ENCODE results near the gene DNAAF3.

Gene DNAAF3

DNA sequence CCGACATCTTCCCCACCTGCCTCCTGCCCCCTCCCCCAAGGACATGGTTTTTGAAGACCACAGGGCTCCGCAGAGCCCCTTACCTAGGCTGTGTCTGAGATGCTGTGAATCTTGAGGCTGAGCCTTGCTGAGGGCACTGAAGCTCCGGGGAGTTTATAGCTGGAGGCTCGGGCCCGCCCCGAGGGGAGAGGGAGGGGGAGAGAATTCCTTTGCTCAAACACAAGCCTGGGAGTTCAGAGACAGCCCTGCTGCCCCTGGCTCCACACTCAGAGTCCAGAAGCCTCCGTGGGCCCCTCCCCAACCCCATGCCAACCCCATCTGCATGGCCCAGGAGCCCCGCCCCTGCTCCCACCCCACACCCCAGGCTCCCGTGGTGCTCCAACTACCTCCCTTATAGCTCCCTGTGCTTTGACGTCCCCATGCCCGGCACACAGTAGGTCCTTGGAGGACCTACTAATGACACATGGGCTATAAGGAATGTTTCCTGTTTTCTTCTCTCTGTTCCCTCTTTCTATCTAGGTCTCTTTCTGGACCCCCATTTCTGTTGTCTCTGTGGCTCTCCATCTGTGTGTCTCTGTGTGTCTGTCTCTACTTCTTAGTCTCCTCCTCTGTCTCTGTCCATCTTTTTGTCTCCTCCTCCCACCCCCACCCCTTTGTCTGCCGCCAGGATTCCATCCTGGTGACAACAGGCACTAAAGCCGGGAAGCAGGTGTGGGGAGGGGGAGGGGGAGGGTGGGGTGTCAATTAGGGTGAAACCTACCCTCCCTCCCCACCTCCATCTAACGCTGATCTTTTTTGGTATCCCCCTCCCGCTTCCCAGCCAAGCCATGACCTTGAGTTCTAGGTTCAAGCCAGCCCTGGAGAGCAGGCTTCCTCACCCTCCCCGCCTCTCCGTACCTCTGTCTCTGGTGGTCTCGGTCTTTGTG lies 17.1 kb downstream of the DNAAF3 start, which contains the start of gene TNNT1:
TSS of gene TNNT1 (minus strand) at position 129 of the 926 bp plus-strand sequence. CDS start 2,049 bp downstream, outside the sequence.
- TF ChIP-seq, protein P1, sequence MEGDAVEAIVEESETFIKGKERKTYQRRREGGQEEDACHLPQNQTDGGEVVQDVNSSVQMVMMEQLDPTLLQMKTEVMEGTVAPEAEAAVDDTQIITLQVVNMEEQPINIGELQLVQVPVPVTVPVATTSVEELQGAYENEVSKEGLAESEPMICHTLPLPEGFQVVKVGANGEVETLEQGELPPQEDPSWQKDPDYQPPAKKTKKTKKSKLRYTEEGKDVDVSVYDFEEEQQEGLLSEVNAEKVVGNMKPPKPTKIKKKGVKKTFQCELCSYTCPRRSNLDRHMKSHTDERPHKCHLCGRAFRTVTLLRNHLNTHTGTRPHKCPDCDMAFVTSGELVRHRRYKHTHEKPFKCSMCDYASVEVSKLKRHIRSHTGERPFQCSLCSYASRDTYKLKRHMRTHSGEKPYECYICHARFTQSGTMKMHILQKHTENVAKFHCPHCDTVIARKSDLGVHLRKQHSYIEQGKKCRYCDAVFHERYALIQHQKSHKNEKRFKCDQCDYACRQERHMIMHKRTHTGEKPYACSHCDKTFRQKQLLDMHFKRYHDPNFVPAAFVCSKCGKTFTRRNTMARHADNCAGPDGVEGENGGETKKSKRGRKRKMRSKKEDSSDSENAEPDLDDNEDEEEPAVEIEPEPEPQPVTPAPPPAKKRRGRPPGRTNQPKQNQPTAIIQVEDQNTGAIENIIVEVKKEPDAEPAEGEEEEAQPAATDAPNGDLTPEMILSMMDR (IDR thresholded peaks at IDR 0.05; ENCODE audit: borderline replicate concordance, insufficient read depth, low read depth, low read length): no peak
- no peak within 1 kb of the TSS for H3K4me3 ChIP-seq (ENCODE audit: low read depth, low read length)

DNA sequence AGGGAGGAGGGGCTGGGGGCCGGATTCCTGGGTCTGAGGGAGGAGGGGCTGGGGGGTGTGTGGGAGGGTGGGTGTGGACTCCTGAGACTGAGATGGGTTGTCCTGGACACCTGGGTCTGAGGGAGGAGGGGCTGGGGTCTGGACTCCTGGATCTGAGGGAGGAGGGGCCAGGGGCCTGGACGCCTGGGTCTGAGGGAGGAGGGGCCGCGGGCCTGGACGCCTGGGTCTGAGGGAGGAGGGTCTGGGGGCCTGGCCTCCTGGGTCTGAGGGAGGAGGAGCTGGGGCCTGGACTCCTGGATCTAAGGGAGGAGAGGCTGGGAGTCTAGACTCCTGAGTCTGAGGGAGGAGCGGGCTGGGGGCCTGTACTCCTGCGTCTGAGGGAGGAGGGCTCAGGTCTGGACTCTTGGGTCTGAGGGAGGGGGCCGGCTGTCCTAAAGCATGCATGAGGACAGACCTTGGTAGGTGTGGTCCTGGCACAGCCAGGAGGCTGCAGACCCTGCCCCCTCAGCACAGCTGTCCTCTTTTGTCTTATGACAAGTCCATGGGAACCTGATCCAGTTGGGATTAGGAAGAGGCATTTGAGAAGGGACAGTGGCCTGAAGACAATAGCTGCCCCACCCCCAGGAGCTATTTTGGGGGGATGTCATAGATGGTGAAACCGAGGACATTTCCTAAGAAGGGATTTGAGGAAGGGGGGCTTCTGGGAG lies 18.7 kb downstream of the DNAAF3 start:
- no peak overlapping the region for H3K4me3 ChIP-seq (ENCODE audit: low read depth, low read length)
- TF ChIP-seq, protein P1 (IDR thresholded peaks at IDR 0.05; ENCODE audit: borderline replicate concordance, insufficient read depth, low read depth, low read length): no peak

DNA sequence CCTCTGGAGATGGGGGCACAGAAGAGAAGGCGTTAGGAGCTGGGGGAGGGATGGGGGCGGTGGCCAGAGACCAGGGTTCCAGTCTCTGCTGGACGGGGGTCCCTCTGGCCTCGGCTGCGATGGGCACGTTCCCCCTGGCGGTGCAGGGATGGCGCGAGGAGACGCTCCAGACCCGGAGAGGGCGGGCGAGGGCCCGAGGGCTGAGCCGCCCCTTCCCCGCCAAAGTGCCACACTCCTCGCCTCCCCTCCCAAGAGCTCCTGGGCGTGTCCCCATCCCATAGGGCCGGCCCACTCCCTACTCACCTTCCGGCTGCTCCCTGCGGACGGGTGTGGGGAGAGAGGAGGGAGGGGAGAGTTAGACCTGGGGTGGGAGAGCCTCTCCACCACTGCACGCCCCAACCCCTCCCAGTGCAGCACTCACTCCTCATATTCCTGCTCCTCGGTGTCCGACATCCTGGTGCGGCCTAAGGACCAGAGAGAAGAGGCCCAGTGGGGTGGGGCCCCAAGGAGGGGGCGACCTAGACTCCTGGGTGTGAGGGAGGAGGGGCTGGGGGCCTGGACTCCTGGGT lies 19.6 kb downstream of the DNAAF3 start:
- H3K4me3 ChIP-seq (ENCODE audit: low read depth, low read length): no peak overlapping the region
- TF ChIP-seq, protein P1 (IDR thresholded peaks at IDR 0.05; ENCODE audit: borderline replicate concordance, insufficient read depth, low read depth, low read length): no peak

DNA sequence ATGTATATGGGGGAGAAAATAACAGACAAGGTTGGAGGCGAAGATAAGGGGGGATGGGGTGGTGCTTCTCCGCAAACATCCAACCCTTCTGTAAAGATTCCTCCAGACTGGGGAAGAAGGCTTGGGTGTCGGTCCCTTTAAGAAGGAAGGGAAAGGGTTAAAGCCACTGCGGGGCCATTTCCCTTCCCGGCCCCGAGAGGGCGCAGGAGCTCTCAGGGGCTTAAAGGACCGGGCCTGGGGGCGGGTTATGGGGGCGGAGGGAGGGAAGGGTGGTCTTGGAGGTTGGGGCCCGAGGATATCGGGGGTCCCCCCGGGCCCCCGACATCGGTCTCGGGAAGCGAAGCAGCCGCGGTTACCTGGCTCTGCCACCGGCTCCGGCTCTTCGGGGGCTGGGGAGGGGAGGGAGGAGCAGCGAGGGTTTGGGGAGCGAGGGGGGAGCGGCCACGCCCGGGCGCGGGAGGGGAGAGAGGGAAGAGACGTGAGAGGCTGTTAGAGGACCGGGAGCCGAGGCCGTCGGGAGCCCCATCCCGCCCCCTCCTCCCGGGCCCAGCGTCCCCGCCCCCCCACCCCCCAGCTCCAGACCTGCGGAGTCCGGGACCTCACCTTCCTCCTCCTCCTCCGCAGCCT lies 20.2 kb downstream of the DNAAF3 start:
- TF ChIP-seq, protein P1 (IDR thresholded peaks at IDR 0.05; ENCODE audit: borderline replicate concordance, insufficient read depth, low read depth, low read length): peak; percentile 73
- H3K4me3 ChIP-seq (ENCODE audit: low read depth, low read length): no peak overlapping the region

DNA sequence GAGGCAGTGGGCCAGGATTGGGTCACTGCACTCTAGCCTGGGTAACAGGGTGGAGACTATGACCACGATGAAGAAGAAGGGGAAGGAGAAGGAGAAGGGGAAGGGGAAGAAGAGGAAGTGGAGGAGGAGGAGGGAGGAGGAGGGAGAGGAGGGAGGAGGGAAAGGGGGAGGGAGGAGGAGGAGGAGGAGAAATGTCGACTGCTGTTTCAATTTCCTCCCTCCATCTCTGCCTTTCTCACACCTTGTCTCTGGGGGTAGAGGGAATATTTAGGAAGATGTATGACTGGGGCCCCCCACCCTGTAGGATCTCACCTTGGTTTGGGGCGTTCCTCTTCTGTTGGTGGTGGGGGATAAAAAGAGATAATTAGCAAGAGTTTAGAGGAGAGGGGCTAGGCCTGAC lies 21.2 kb downstream of the DNAAF3 start:
- no peak overlapping the region for H3K4me3 ChIP-seq (ENCODE audit: low read depth, low read length)
- TF ChIP-seq, protein P1 (IDR thresholded peaks at IDR 0.05; ENCODE audit: borderline replicate concordance, insufficient read depth, low read depth, low read length): no peak

DNA sequence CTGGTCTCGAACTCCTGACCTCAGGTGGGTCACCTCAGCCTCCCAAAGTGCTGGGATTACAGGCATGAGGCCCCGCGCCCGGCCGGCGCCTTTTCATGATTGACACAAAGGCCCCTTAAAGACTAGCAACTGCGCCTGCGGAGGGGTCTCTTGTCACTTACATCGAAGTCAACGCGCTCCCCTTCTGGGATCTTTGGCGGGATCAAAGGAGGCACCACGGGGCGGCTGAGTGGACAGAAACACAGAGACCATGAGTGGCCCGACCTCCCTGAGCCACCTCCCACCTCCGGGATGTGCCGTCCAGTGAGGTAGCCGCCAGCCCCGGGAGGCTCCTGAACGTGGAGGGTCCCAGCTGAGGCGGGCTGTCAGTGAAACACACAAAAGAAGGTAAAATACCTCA lies 24.7 kb downstream of the DNAAF3 start:
- TF ChIP-seq, protein P1 (IDR thresholded peaks at IDR 0.05; ENCODE audit: borderline replicate concordance, insufficient read depth, low read depth, low read length): no peak
- H3K4me3 ChIP-seq (ENCODE audit: low read depth, low read length): no peak overlapping the region
